H1 (cell line): ENCODE results near the gene CTNND2. TPM values are rescaled to one million over a fixed set of nuclear protein-coding genes. Genes with fewer than 3 reads are reported as not detected.

Source experiments
- CTCF ChIA-PET: fragments of 300-600 bp; sonication (Branson Sonifier 250); formaldehyde crosslinking; loops from one replicate; lab custom pipeline; 2021; ENCODE audit not compliant: partially characterized antibody; lab: Charles Lee
- POLR2A ChIA-PET: fragments of 300-600 bp; sonication (Branson Sonifier 250); formaldehyde crosslinking; loops from one replicate; lab custom pipeline; 2021; ENCODE audit warnings: inconsistent platforms; ENCODE audit not compliant: partially characterized antibody; lab: Charles Lee
- DNase-seq, 2 experiments: peaks; one replicate each; pipeline versions ENCODE4 v3.0.0 to v3.0.0-alpha.2; 2010 to 2022; ENCODE audit warnings: low spot score in 2 of 2, low read depth in 1 of 2, mixed read lengths in 1 of 2
- FAIRE-seq: peaks from 2 replicates; lab custom pipeline; 2011; peaks lifted over from hg19 to GRCh38; lab: Jason Lieb, UNC
- H2AFZ ChIP-seq: 2 replicates; pipeline ENCODE4 v1.8.1; 2012; ENCODE audit warnings: low read length, inconsistent platforms
- H2AK5ac ChIP-seq: 2 replicates; pipeline ENCODE4 v1.6.1; 2013; ENCODE audit warnings: low read depth, low read length
- H2BK120ac ChIP-seq: replicated peaks from 2 replicates; pipeline ENCODE3; 2013; ENCODE audit warnings: low read depth, low read length, inconsistent platforms
- H2BK12ac ChIP-seq: 2 replicates; pipeline ENCODE4 v1.6.1; 2013; ENCODE audit warnings: low read depth, low read length
- H2BK15ac ChIP-seq: 2 replicates; pipeline ENCODE4 v1.6.1; 2013; ENCODE audit warnings: low read length
- H2BK20ac ChIP-seq: 2 replicates; pipeline ENCODE4 v1.6.1; 2013; ENCODE audit warnings: low read length
- H2BK5ac ChIP-seq: 2 replicates; pipeline ENCODE4 v1.6.1; 2013; ENCODE audit warnings: low read depth, low read length
- H3K14ac ChIP-seq: 2 replicates; pipeline ENCODE4 v1.6.1; 2013; ENCODE audit warnings: inconsistent platforms; ENCODE audit not compliant: insufficient read length
- H3K18ac ChIP-seq: 2 replicates; pipeline ENCODE4 v1.6.1; 2013; ENCODE audit warnings: low read length; ENCODE audit errors: extremely low read depth
- H3K23ac ChIP-seq: 2 replicates; pipeline ENCODE4 v1.6.1; 2013; ENCODE audit warnings: inconsistent platforms; ENCODE audit not compliant: insufficient read length
- H3K23me2 ChIP-seq: 2 replicates; pipeline ENCODE4 v1.6.1; 2013; ENCODE audit warnings: low read depth, low read length
- H3K27ac ChIP-seq: 2 replicates; pipeline ENCODE4 v1.6.1; 2011; ENCODE audit warnings: low read depth, low read length, inconsistent platforms
- H3K27me3 ChIP-seq, 4 experiments: replicated peaks in 1 of 4; 1 replicate in 1 of 4; 2 replicates in 3 of 4; pipeline versions ENCODE4 v1.6.1 to v1.8.1; 2011 to 2013; ENCODE audit warnings: low read length in 3 of 4, mild to moderate bottlenecking in 3 of 4, inconsistent platforms in 2 of 4, mixed read lengths in 2 of 4, moderate library complexity in 1 of 4; ENCODE audit not compliant: control insufficient read depth in 3 of 4, insufficient read depth in 3 of 4; ENCODE audit errors: extremely low read depth in 1 of 4
- H3K36me3 ChIP-seq, 4 experiments: 2 replicates each; pipeline versions ENCODE4 v1.6.1 to v1.8.1; 2011 to 2013; ENCODE audit warnings: mild to moderate bottlenecking in 4 of 4, low read length in 3 of 4, moderate library complexity in 2 of 4, control low read depth in 1 of 4, inconsistent platforms in 1 of 4; ENCODE audit not compliant: insufficient read depth in 4 of 4, control insufficient read depth in 2 of 4
- H3K4ac ChIP-seq: replicated peaks from 2 replicates; pipeline ENCODE3; 2013; ENCODE audit warnings: low read length, low read depth, mixed read lengths, inconsistent platforms; ENCODE audit not compliant: insufficient read length
- H3K4me1 ChIP-seq, 4 experiments: replicated peaks in 1 of 4; 1 replicate in 1 of 4; 2 replicates in 3 of 4; pipeline versions ENCODE4 v1.6.1 to v1.8.1; 2011 to 2013; ENCODE audit warnings: low read length in 3 of 4, inconsistent platforms in 2 of 4, mixed read lengths in 1 of 4; ENCODE audit not compliant: insufficient read depth in 4 of 4, control insufficient read depth in 3 of 4
- H3K4me2 ChIP-seq, 2 experiments: 2 replicates each; pipeline versions ENCODE4 v1.6.1 to v1.8.1; 2011 to 2013; ENCODE audit warnings: low read depth in 2 of 2, low read length in 2 of 2, control low read depth in 1 of 2, inconsistent platforms in 1 of 2, mild to moderate bottlenecking in 1 of 2; ENCODE audit not compliant: insufficient read depth in 1 of 2
- H3K4me3 ChIP-seq, 4 experiments: fragments of 200-600, 300-600 bp in 1 of 4; sonication (generic), shearing (Covaris generic), sonication (Bioruptor Twin) in 1 of 4; 2 replicates each; pipeline versions ENCODE4 v1.5.1 to v1.8.1; 2011 to 2016; ENCODE audit warnings: low read length in 4 of 4, low read depth in 3 of 4, control low read depth in 2 of 4, inconsistent platforms in 2 of 4, mild to moderate bottlenecking in 2 of 4, mixed read lengths in 1 of 4, moderate library complexity in 1 of 4; ENCODE audit not compliant: insufficient read depth in 2 of 4; ENCODE audit errors: extremely low read depth in 1 of 4
- H3K56ac ChIP-seq: replicated peaks from 2 replicates; pipeline ENCODE3; 2013; ENCODE audit warnings: low read depth, mild to moderate bottlenecking, mixed read lengths, low read length, inconsistent platforms; ENCODE audit not compliant: insufficient read length
- H3K79me1 ChIP-seq: 2 replicates; pipeline ENCODE4 v1.6.1; 2013; ENCODE audit warnings: low read depth, low read length, control low read depth
- H3K79me2 ChIP-seq, 2 experiments: 2 replicates each; pipeline versions ENCODE4 v1.6.1 to v1.8.1; 2012 to 2013; ENCODE audit warnings: low read length in 2 of 2, mild to moderate bottlenecking in 2 of 2, inconsistent platforms in 1 of 2; ENCODE audit not compliant: insufficient read depth in 2 of 2, control insufficient read depth in 1 of 2
- H3K9ac ChIP-seq, 4 experiments: replicated peaks in 1 of 4; 1 replicate in 1 of 4; 2 replicates in 3 of 4; pipeline versions ENCODE4 v1.6.1 to v1.8.1; 2011 to 2013; ENCODE audit warnings: low read depth in 3 of 4, low read length in 3 of 4, control low read depth in 2 of 4, mild to moderate bottlenecking in 2 of 4, moderate library complexity in 2 of 4, inconsistent platforms in 1 of 4; ENCODE audit errors: extremely low read depth in 1 of 4
- H3K9me3 ChIP-seq, 2 experiments: 2 replicates each; pipeline versions ENCODE4 v1.6.1 to v1.8.1; 2012 to 2013; ENCODE audit warnings: mild to moderate bottlenecking in 2 of 2, moderate library complexity in 2 of 2, control low read depth in 1 of 2, inconsistent platforms in 1 of 2, low read depth in 1 of 2, low read length in 1 of 2, mixed read lengths in 1 of 2; ENCODE audit not compliant: insufficient read depth in 2 of 2
- H4K20me1 ChIP-seq, 2 experiments: replicated peaks in 1 of 2; 2 replicates each; pipeline versions ENCODE3 to v1.8.1; 2011 to 2013; ENCODE audit warnings: inconsistent platforms in 2 of 2, low read length in 2 of 2, mild to moderate bottlenecking in 1 of 2; ENCODE audit not compliant: insufficient read depth in 2 of 2, control insufficient read depth in 1 of 2
- H4K5ac ChIP-seq: 2 replicates; pipeline ENCODE4 v1.6.1; 2013; ENCODE audit warnings: low read length, low read depth, mixed read lengths, inconsistent platforms; ENCODE audit not compliant: insufficient read length
- H4K8ac ChIP-seq: 2 replicates; pipeline ENCODE4 v1.8.0; 2013; ENCODE audit warnings: mild to moderate bottlenecking, moderate library complexity, low read length, inconsistent platforms; ENCODE audit not compliant: insufficient read depth; ENCODE audit errors: extremely low read depth
- H4K91ac ChIP-seq: replicated peaks from 2 replicates; pipeline ENCODE3; 2013; ENCODE audit warnings: low read length, mixed read lengths, inconsistent platforms; ENCODE audit not compliant: insufficient read length
- CBX5 ChIP-seq: fragments of 300-800, 300-1000 bp; sonication (generic); IDR thresholded peaks from 2 replicates; pipeline ENCODE4 v1.7.1; 2016; ENCODE audit warnings: antibody characterized with exemption, low read length, low read depth
- CEBPB ChIP-seq: IDR thresholded peaks from 2 replicates; pipeline ENCODE4 v1.6.1; 2012; ENCODE audit warnings: low read depth, low read length
- CHD1 ChIP-seq: IDR thresholded peaks from 2 replicates; pipeline ENCODE4 v1.6.1; 2012; ENCODE audit warnings: low read depth, low read length, improper control_type of control experiment
- JUND ChIP-seq: IDR thresholded peaks from 2 replicates; pipeline ENCODE4 v1.6.1; 2011; ENCODE audit warnings: mild to moderate bottlenecking, improper control_type of control experiment, low read length
- NANOG ChIP-seq: IDR thresholded peaks from 2 replicates; pipeline ENCODE4 v1.6.1; 2011; ENCODE audit warnings: low read length, low read depth, mild to moderate bottlenecking, inconsistent platforms; ENCODE audit not compliant: insufficient read depth, poor library complexity, severe bottlenecking
- NRF1 ChIP-seq: IDR thresholded peaks from 2 replicates; pipeline ENCODE4 v1.6.1; 2011; ENCODE audit warnings: mild to moderate bottlenecking, low read depth, low read length, improper control_type of control experiment
- PHF8 ChIP-seq: fragments of 200-600 bp; sonication (generic); conservative IDR thresholded peaks from 2 replicates; pipeline ENCODE4 v1.7.1; 2012; ENCODE audit warnings: low read depth, mild to moderate bottlenecking, inconsistent platforms, low read length, moderate library complexity
- POLR2AphosphoS5 ChIP-seq: IDR thresholded peaks from 2 replicates; pipeline ENCODE4 v1.6.1; 2011; ENCODE audit warnings: low read depth, low read length
- SAP30 ChIP-seq: fragments of 300-600 bp; sonication (generic); IDR thresholded peaks from 2 replicates; pipeline ENCODE4 v1.7.1; 2012; ENCODE audit warnings: low read length, moderate library complexity, mild to moderate bottlenecking, inconsistent platforms; ENCODE audit not compliant: insufficient read depth, insufficient replicate concordance
- SP1 ChIP-seq: IDR thresholded peaks from 2 replicates; pipeline ENCODE4 v1.6.1; 2011; ENCODE audit warnings: low read depth, low read length
- SP4 ChIP-seq: IDR thresholded peaks from 2 replicates; pipeline ENCODE4 v1.6.1; 2012; ENCODE audit warnings: low read length, inconsistent platforms
- SUZ12 ChIP-seq: fragments of 200-600 bp; sonication (generic); IDR thresholded peaks from 2 replicates; pipeline ENCODE4 v1.6.1; 2012; ENCODE audit warnings: mild to moderate bottlenecking, inconsistent platforms, low read length, moderate library complexity, mixed read lengths
- TAF7 ChIP-seq: optimal IDR thresholded peaks from 2 replicates; pipeline ENCODE3; 2011; ENCODE audit warnings: low read depth, mild to moderate bottlenecking, inconsistent platforms, low read length, moderate library complexity, borderline replicate concordance
- ZNF274 ChIP-seq: IDR thresholded peaks from 2 replicates; pipeline ENCODE4 v1.7.0; 2012; ENCODE audit warnings: low read length, borderline replicate concordance; ENCODE audit errors: extremely low read depth
- WGBS, 2 experiments: shearing (Covaris generic) in 1 of 2; methylation state at CpG; one replicate each; pipeline versions ENCODE4 v1.1.6 to v1.1.7; 2013 to 2015; ENCODE audit warnings: low lambda C conversion rate in 2 of 2, mixed read lengths in 2 of 2, inconsistent platforms in 1 of 2, low coverage in 1 of 2, missing lambda C conversion rate in 1 of 2; ENCODE audit not compliant: insufficient replicate concordance in 2 of 2, insufficient coverage in 1 of 2, insufficient read length in 1 of 2; ENCODE audit errors: extremely low coverage in 1 of 2, missing lambda C conversion rate in 1 of 2; 5-methylcytosine and 5-hydroxymethylcytosine counted together
- polyA plus RNA-seq, 7 experiments: library from polyadenylated mRNA; depleted of rRNA in 3 of 7; stranded (reverse) in 5 of 7; unstranded in 2 of 7; fragments of >200 nt in 5 of 7; fragments of 200-250 nt in 2 of 7; gene quantifications; 1 replicate in 5 of 7; 2 replicates in 1 of 7; 4 replicates in 1 of 7; pipeline versions ENCODE4 v1.2.1 to v1.2.3, GENCODE V29; 2011 to 2013; ENCODE audit warnings: missing spikeins in 2 of 7, mixed read lengths in 2 of 7
- total RNA-seq: library from RNA; stranded (reverse); fragmentation: NEBNext Ultra II Directional; extraction: Animal tissue kit (Norgen Biotek cat#: 25700); gene quantifications from 2 replicates; pipeline ENCODE4 v1.2.1, GENCODE V29; 2021

CTNND2 gene
- total and polyA plus RNA-seq, 2 of the 8 experiments (the other 6 are each of a cell fraction or from before 2014, with no cell fraction given) = 7.4 to 14.2 TPM

GRCh38 chr5:11084111-11084510 lies 820.1 kb downstream of the CTNND2 start:
- Histone ChIP-seq H3K18ac (no peak overlapping the region), H3K23ac (no peak overlapping the region), H2BK120ac (no peak overlapping the region), H3K27me3 (no peaks in the 10 kb centered on the region), H3K9me3 (peaks cover 3 to 4% of the 10 kb centered on the region in 2 experiments; a peak in 2 of 4 replicates), H3K9ac (no peak overlapping the region), H2BK20ac (no peak overlapping the region), H3K4me1 (peaks cover 0 to 2% (median 0%) of the 10 kb centered on the region in 4 experiments; a peak in 1 of 7 replicates), H4K8ac (no peak overlapping the region), H3K79me2 (no peaks in the 10 kb centered on the region), H3K14ac (no peak overlapping the region), H3K36me3 (no peaks in the 10 kb centered on the region), H2BK15ac (no peak overlapping the region), H4K91ac (no peak overlapping the region), H2BK12ac (no peak overlapping the region), H4K20me1 (no peaks in the 10 kb centered on the region), H3K56ac (no peak overlapping the region), H3K4me3 (no peak overlapping the region), H3K4ac (no peak overlapping the region), H2AFZ (no peak overlapping the region), H3K23me2 (0 out of 2 replicates have a peak, but pooled peaks cover 1% of the 10 kb centered on the region), H2BK5ac (no peak overlapping the region), H3K27ac (no peak overlapping the region), H4K5ac (no peak overlapping the region), H2AK5ac (no peak overlapping the region), H3K4me2 (no peak overlapping the region), H3K79me1 (no peaks in the 10 kb centered on the region)
- DNase-seq = no peak
- FAIRE-seq = no peak
- POLR2A ChIA-PET = no interaction called here
- 84% methylated on average over 3 of the region's 3 CpGs; no CpG with 5 or more reads in 1 of the 2 experiments for whole genome bisulfite sequencing, 2 experiments
- CTCF ChIA-PET = interaction anchor here (0.9 kb wide), 1 partner anchor 9 kb away, joined by 8 read pairs; no protein-coding TSS in a partner anchor
- TF ChIP-seq ZNF274 (no peak), JUND (no peak), SP4 (no peak), NANOG (no peak), NRF1 (no peak), CHD1 (no peak), POLR2AphosphoS5 (no peak), CBX5 (no peak), SUZ12 (no peak), SAP30 (no peak), TAF7 (no peak), CEBPB (no peak), PHF8 (no peak), SP1 (no peak)
